ENCODE results near the gene FANCG. TPM values are rescaled to one million over a fixed set of nuclear protein-coding genes. Genes with fewer than 3 reads are reported as not detected.

The FANCG gene
- total and polyA plus RNA-seq, 4 donors: 7.2 to 20.6 (median 15.3) TPM

DNA sequence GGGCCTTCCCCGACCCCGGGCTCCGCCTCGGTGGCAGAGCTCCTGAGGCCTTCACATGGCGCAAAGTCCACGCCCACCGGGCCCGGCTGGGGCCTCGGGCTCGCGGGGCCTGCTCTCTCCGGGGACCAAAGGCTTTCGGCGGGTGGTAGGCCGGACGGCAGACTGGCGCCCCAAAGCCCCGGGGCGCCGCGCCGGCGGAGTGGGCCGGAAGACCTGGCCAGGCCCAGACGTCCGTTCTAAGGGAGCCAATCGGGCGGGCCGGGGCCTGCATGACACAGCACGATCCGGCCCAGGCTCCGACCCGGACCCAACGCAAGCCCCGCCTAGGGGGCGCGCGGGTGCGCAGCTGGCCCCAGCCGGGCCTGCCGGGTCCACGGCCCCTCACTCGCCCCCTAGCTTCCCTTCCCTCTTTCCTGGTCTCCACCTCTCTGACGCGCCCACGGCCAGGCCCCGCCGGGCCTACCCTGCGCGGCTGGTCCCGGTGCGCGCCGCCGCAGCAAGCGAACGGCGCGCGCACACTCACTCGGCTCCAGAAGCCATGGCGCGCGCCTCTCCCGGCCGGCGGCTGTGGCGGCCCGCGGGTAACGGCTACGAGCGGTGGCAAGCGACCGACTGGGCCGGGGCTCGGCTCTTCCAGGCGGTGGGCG lies 7.8 kb downstream of the FANCG start:
- H3K27ac ChIP-seq (ENCODE audit: low read depth in 1 of 2, low read length in 1 of 2): peak overlapping the region; percentile 100
- H3K36me3 ChIP-seq (ENCODE audit: control insufficient read depth in 4 of 4, insufficient read depth in 4 of 4, low read length in 4 of 4): peaks cover 10 to 38% (median 22%) of the 10 kb centered on the region in 4 donors
- ATAC-seq (ENCODE audit: insufficient read depth, low FRiP score): peak; percentile 83
- no peaks in the 10 kb centered on the region for H3K9me3 ChIP-seq (ENCODE audit: control insufficient read depth in 4 of 4, insufficient read depth in 3 of 4, low read length in 3 of 4)
- H3K4me1 ChIP-seq (ENCODE audit: control insufficient read depth in 5 of 5, insufficient read depth in 5 of 5, low read length in 5 of 5): peaks cover 6 to 23% (median 18%) of the 10 kb centered on the region in 5 donors
- peak; percentile 89 to 91 (median 90) for DNase-seq
- no peaks in the 10 kb centered on the region for H3K27me3 ChIP-seq (ENCODE audit: control insufficient read depth in 3 of 3, insufficient read depth in 3 of 3, low read length in 2 of 3)
- peak; percentile 15 for TF ChIP-seq CTCF (IDR thresholded peaks at IDR 0.05; ENCODE audit: control extremely low read depth, extremely low read depth)
- H3K9ac ChIP-seq (ENCODE audit: insufficient read depth in 1 of 2, low read length in 2 of 2): peak overlapping the region; percentile 82 to 93
- H3K4me3 ChIP-seq: peak overlapping the region; percentile 95
- WGBS, 2 donors: 0 to 1% methylated on average over 60 to 79 of the region's 79 CpGs

DNA sequence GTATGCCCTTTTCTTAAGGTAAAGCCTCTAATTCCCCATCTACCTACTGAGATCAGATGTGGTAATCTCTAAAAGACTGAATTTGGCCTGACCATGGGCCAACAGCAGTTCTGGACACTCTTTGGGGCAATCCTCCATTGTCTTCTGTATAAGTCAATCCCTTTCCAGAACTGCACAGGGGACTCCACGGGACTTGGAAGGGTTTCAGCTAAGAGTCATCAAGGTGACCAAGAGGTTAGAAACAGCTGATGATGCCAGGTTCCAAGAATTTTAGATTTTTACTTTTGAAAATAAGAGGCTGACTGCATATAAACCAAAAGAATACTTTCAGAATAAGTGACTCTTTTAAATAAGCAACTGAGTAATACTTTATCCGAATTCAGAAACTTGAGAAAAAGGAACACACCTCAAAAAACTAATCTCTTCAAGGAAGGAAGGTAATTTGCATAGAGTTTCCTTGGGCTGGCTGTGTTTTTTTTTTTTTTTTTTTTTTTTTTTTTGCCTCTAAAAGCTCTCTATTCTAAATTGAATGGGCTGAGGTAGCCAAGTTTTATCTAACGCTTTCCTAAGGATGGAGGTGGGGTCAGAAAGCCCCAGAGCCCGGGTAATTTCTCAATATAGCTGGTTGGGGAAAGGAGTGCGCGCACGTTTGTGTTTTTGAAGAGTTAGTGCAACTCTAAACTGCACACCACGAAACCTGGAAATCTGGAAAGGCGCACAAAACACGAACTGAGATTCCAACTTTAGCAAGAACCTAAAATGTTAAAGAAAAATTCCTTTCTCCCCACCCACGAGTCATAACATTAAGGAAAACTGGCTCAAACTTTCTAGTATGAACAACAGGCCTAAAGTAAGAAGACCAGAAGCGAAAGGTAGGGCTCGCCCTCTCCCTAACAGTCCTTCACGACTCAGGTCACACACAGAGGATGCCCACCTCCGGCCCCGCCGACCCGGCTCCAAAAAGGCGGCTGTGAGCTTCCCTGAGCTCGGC lies 8.6 kb downstream of the FANCG start:
- Histone ChIP-seq H3K27me3 (ENCODE audit: control insufficient read depth in 3 of 3, insufficient read depth in 3 of 3, low read length in 2 of 3) (no peaks in the 10 kb centered on the region), H3K9me3 (ENCODE audit: control insufficient read depth in 4 of 4, insufficient read depth in 3 of 4, low read length in 3 of 4) (no peaks in the 10 kb centered on the region), H3K4me1 (ENCODE audit: control insufficient read depth in 5 of 5, insufficient read depth in 5 of 5, low read length in 5 of 5) (peaks cover 6 to 23% (median 18%) of the 10 kb centered on the region in 5 donors), H3K36me3 (ENCODE audit: control insufficient read depth in 4 of 4, insufficient read depth in 4 of 4, low read length in 4 of 4) (peaks cover 17 to 42% (median 23%) of the 10 kb centered on the region in 4 donors), H3K4me3 (peak overlapping the region; percentile 95), H3K27ac (ENCODE audit: low read depth in 1 of 2, low read length in 1 of 2) (peak overlapping the region; percentile 100), H3K9ac (ENCODE audit: insufficient read depth in 1 of 2, low read length in 2 of 2) (peak overlapping the region; percentile 82 to 93)
- WGBS, 2 donors: 1 to 2% methylated on average over 20 of the region's 20 CpGs
- DNase-seq: peak in 2 of 3 donors; percentile 4 to 15
- TF ChIP-seq CTCF (IDR thresholded peaks at IDR 0.05; ENCODE audit: control extremely low read depth, extremely low read depth): no peak
- no peak for ATAC-seq (ENCODE audit: insufficient read depth, low FRiP score)

- DNase-seq (no peak), ATAC-seq (ENCODE audit: insufficient read depth, low FRiP score) (no peak)
- Histone ChIP-seq H3K4me1 (ENCODE audit: control insufficient read depth in 5 of 5, insufficient read depth in 5 of 5, low read length in 5 of 5) (peaks cover 6 to 23% (median 18%) of the 10 kb centered on the region in 5 donors), H3K27me3 (ENCODE audit: control insufficient read depth in 3 of 3, insufficient read depth in 3 of 3, low read length in 2 of 3) (no peaks in the 10 kb centered on the region), H3K9me3 (ENCODE audit: control insufficient read depth in 4 of 4, insufficient read depth in 3 of 4, low read length in 3 of 4) (no peaks in the 10 kb centered on the region), H3K36me3 (ENCODE audit: control insufficient read depth in 4 of 4, insufficient read depth in 4 of 4, low read length in 4 of 4) (peaks cover 30 to 39% (median 33%) of the 10 kb centered on the region in 4 donors), H3K4me3 (no peak overlapping the region), H3K9ac (ENCODE audit: insufficient read depth in 1 of 2, low read length in 2 of 2) (no peak overlapping the region), H3K27ac (ENCODE audit: low read depth in 1 of 2, low read length in 1 of 2) (no peak overlapping the region)
- 74 to 80% methylated on average over 4 of the region's 4 CpGs for WGBS, 2 donors
- no peak for TF ChIP-seq CTCF (IDR thresholded peaks at IDR 0.05; ENCODE audit: control extremely low read depth, extremely low read depth)
Observed at GRCh38 chr9:35069020-35069419, 10.7 kb downstream of the FANCG start.

All from lung (tissue), 12 donors.